Immature natural killer cell (primary cell): ENCODE results near the gene ZNF761. TPM values are rescaled to one million over a fixed set of nuclear protein-coding genes. Genes with fewer than 3 reads are reported as not detected.
A peak's percentile ranks its signal among the peaks of the same experiment; 100 is the strongest.
"Not testable (repeated sequence)": the region's sequence is repeated elsewhere in the genome, so short reads cannot be mapped to it uniquely, and the experiment has no call there.

ENCODE experiments used
- DNase-seq, 3 donors: peaks; one replicate each; pipeline ENCODE4 v3.0.0; 2022; ENCODE audit warnings: mixed read lengths in 1 of 3
- H3K27ac Mint-ChIP-seq, 6 donors: one replicate each; pipeline ENCODE4 v1.8.0; 2020; ENCODE audit warnings: mixed read lengths in 6 of 6, mild to moderate bottlenecking in 5 of 6, inconsistent platforms in 4 of 6, moderate library complexity in 3 of 6
- H3K27me3 Mint-ChIP-seq, 3 donors: one replicate each; pipeline ENCODE4 v1.8.0; 2020 to 2021; ENCODE audit warnings: low read depth in 3 of 3, mild to moderate bottlenecking in 3 of 3, mixed read lengths in 3 of 3, moderate library complexity in 3 of 3, inconsistent platforms in 1 of 3
- H3K36me3 Mint-ChIP-seq, 3 donors: one replicate each; pipeline ENCODE4 v1.8.0; 2020; ENCODE audit warnings: mixed read lengths in 3 of 3, inconsistent platforms in 2 of 3, mild to moderate bottlenecking in 2 of 3
- H3K4me1 Mint-ChIP-seq, 2 donors: one replicate each; pipeline ENCODE4 v1.8.0; 2020; ENCODE audit warnings: inconsistent platforms in 2 of 2, mild to moderate bottlenecking in 2 of 2, mixed read lengths in 2 of 2, moderate library complexity in 1 of 2
- H3K4me3 Mint-ChIP-seq, 5 donors: one replicate each; pipeline ENCODE4 v1.8.0; 2020; ENCODE audit warnings: mild to moderate bottlenecking in 5 of 5, mixed read lengths in 5 of 5, inconsistent platforms in 3 of 5, moderate library complexity in 3 of 5
- H3K9me3 Mint-ChIP-seq, 6 donors: one replicate each; pipeline ENCODE4 v1.8.0; 2020; ENCODE audit warnings: mild to moderate bottlenecking in 6 of 6, mixed read lengths in 6 of 6, inconsistent platforms in 4 of 6, moderate library complexity in 3 of 6
- polyA plus RNA-seq, 3 donors: library from polyadenylated mRNA; unstranded; fragments of 300-500 nt; fragmentation: Illumina TruSeq; gene quantifications; one replicate each; pipeline ENCODE4 v1.2.3, GENCODE V29; 2021

ZNF761 gene
- polyA plus RNA-seq, 3 donors from 2014 or later: 4.4 to 8.9 (median 6.9) TPM

- Mint-ChIP-seq H3K4me1 (peaks cover 33 to 46% of the 10 kb centered on the region in 2 donors), H3K27ac (peak within 1 kb of the TSS; percentile 80 to 94 (median 88)), H3K36me3 (peaks cover 7 to 16% (median 14%) of the 10 kb centered on the region in 3 donors), H3K9me3 (peaks cover 9 to 17% (median 12%) of the 10 kb centered on the region in 6 donors), H3K27me3 (peaks cover 0 to 13% (median 11%) of the 10 kb centered on the region in 3 donors), H3K4me3 (peak within 1 kb of the TSS; percentile 93 to 95 (median 94))
- peak; percentile 89 to 92 (median 92) for DNase-seq
Observed at GRCh38 chr19:53467485-53468262, 35.9 kb downstream of the ZNF761 start, which contains the start of gene ZNF813. Gene ZNF813 (plus strand): TSS chr19:53467733. CDS start chr19:53483823, 16,090 bp downstream.

- H3K27me3 Mint-ChIP-seq, DNase-seq: not testable (repeated sequence)
- H3K4me3 Mint-ChIP-seq: peak overlapping the region; percentile 93 to 95 (median 94)
- H3K9me3 Mint-ChIP-seq: peaks cover 4 to 10% (median 5%) of the 10 kb centered on the region in 6 donors
- H3K4me1 Mint-ChIP-seq: peaks cover 33 to 46% of the 10 kb centered on the region in 2 donors
- H3K36me3 Mint-ChIP-seq: peaks cover 10 to 18% (median 16%) of the 10 kb centered on the region in 3 donors
- peak overlapping the region; percentile 5 to 90 (median 23) for H3K27ac Mint-ChIP-seq
Observed at GRCh38 chr19:53468628-53469027, 36.8 kb downstream of the ZNF761 start.

GRCh38 chr19:53471916-53472315 lies 40.1 kb downstream of the ZNF761 start:
- Mint-ChIP-seq H3K36me3 (peaks cover 29 to 41% (median 35%) of the 10 kb centered on the region in 3 donors), H3K27ac (no peak overlapping the region), H3K27me3 (peaks cover 0 to 7% (median 0%) of the 10 kb centered on the region in 3 donors), H3K9me3 (peaks cover 4 to 26% (median 11%) of the 10 kb centered on the region in 6 donors), H3K4me3 (no peak overlapping the region), H3K4me1 (peaks cover 27 to 44% of the 10 kb centered on the region in 2 donors)
- no peak for DNase-seq

- not testable (repeated sequence) for H3K27ac Mint-ChIP-seq, H3K27me3 Mint-ChIP-seq, DNase-seq, H3K4me3 Mint-ChIP-seq
- H3K4me1 Mint-ChIP-seq: peaks cover 6 to 15% of the 10 kb centered on the region in 2 donors
- H3K36me3 Mint-ChIP-seq: peaks cover 48 to 70% (median 60%) of the 10 kb centered on the region in 3 donors
- peaks cover 20 to 55% (median 36%) of the 10 kb centered on the region in 6 donors for H3K9me3 Mint-ChIP-seq
Observed at GRCh38 chr19:53474832-53475231, 43.0 kb downstream of the ZNF761 start.

GRCh38 chr19:53475470-53475869 lies 43.7 kb downstream of the ZNF761 start:
- H3K4me1 Mint-ChIP-seq: peaks cover 4 to 13% of the 10 kb centered on the region in 2 donors

GRCh38 chr19:53483751-53484150 lies 52.0 kb downstream of the ZNF761 start:
- H3K4me1 Mint-ChIP-seq, H3K27me3 Mint-ChIP-seq, H3K4me3 Mint-ChIP-seq, DNase-seq, H3K27ac Mint-ChIP-seq: not testable (repeated sequence)
- Mint-ChIP-seq H3K9me3 (peaks cover 58 to 93% (median 87%) of the 10 kb centered on the region in 6 donors), H3K36me3 (peaks cover 86 to 89% (median 88%) of the 10 kb centered on the region in 3 donors)

More at GRCh38 chr19:53475470-53475869, 43.7 kb downstream of the ZNF761 start:
- not testable (repeated sequence) for H3K27ac Mint-ChIP-seq, DNase-seq, H3K27me3 Mint-ChIP-seq, H3K4me3 Mint-ChIP-seq
- peaks cover 55 to 76% (median 67%) of the 10 kb centered on the region in 3 donors for H3K36me3 Mint-ChIP-seq
- peaks cover 23 to 62% (median 43%) of the 10 kb centered on the region in 6 donors for H3K9me3 Mint-ChIP-seq

GRCh38 chr19:53485046-53486004 lies 53.5 kb downstream of the ZNF761 start:
- H3K9me3 Mint-ChIP-seq: peaks cover 55 to 91% (median 81%) of the 10 kb centered on the region in 6 donors
- no peaks in the 10 kb centered on the region for H3K27me3 Mint-ChIP-seq
- peaks cover 78 to 85% (median 81%) of the 10 kb centered on the region in 3 donors for H3K36me3 Mint-ChIP-seq
- DNase-seq: no peak
- no peak overlapping the region for H3K4me3 Mint-ChIP-seq
- no peaks in the 10 kb centered on the region for H3K4me1 Mint-ChIP-seq
- no peak overlapping the region for H3K27ac Mint-ChIP-seq

- Mint-ChIP-seq H3K36me3 (peaks cover 55 to 73% (median 64%) of the 10 kb centered on the region in 3 donors), H3K27me3 (peaks cover 0 to 6% (median 5%) of the 10 kb centered on the region in 3 donors), H3K4me3 (no peak overlapping the region), H3K4me1 (peaks cover 0 to 1% of the 10 kb centered on the region in 2 donors), H3K27ac (no peak overlapping the region), H3K9me3 (peaks cover 49 to 96% (median 91%) of the 10 kb centered on the region in 6 donors)
- DNase-seq: no peak
Observed at GRCh38 chr19:53492153-53492552, 60.4 kb downstream of the ZNF761 start.

GRCh38 chr19:53497311-53498023 lies 65.7 kb downstream of the ZNF761 start:
- DNase-seq, H3K27ac Mint-ChIP-seq, H3K4me3 Mint-ChIP-seq: not testable (repeated sequence)

GRCh38 chr19:53498024-53498395 lies 66.2 kb downstream of the ZNF761 start:
- H3K27me3 Mint-ChIP-seq, H3K27ac Mint-ChIP-seq, DNase-seq, H3K4me1 Mint-ChIP-seq: not testable (repeated sequence)
- Mint-ChIP-seq H3K4me3 (peak overlapping the region in 1 of 5 donors; percentile 38), H3K9me3 (peaks cover 18 to 75% (median 65%) of the 10 kb centered on the region in 6 donors), H3K36me3 (peaks cover 7 to 28% (median 27%) of the 10 kb centered on the region in 3 donors)

More at GRCh38 chr19:53497311-53498023, 65.7 kb downstream of the ZNF761 start:
- not testable (repeated sequence) for H3K27me3 Mint-ChIP-seq, H3K4me1 Mint-ChIP-seq
- Mint-ChIP-seq H3K36me3 (peaks cover 8 to 33% (median 33%) of the 10 kb centered on the region in 3 donors), H3K9me3 (peaks cover 23 to 80% (median 71%) of the 10 kb centered on the region in 6 donors)

- H3K4me1 Mint-ChIP-seq, H3K27ac Mint-ChIP-seq, H3K4me3 Mint-ChIP-seq, H3K27me3 Mint-ChIP-seq, DNase-seq, H3K36me3 Mint-ChIP-seq: not testable (repeated sequence)
- H3K9me3 Mint-ChIP-seq: peaks cover 5 to 30% (median 20%) of the 10 kb centered on the region in 6 donors
Observed at GRCh38 chr19:53503151-53503550, 71.4 kb downstream of the ZNF761 start.

- H3K27me3 Mint-ChIP-seq, H3K4me3 Mint-ChIP-seq, H3K4me1 Mint-ChIP-seq, H3K27ac Mint-ChIP-seq, H3K36me3 Mint-ChIP-seq, DNase-seq: not testable (repeated sequence)
- peaks cover 0 to 25% (median 15%) of the 10 kb centered on the region in 6 donors for H3K9me3 Mint-ChIP-seq
Observed at GRCh38 chr19:53503671-53504364, 72.0 kb downstream of the ZNF761 start.
